Dermis microvascular lymphatic vessel endothelial cell (primary cell): ENCODE results near the gene NLRP9. TPM values are rescaled to one million over a fixed set of nuclear protein-coding genes. Genes with fewer than 3 reads are reported as not detected.
"Not testable (repeated sequence)": the region's sequence is repeated elsewhere in the genome, so short reads cannot be mapped to it uniquely, and the experiment has no call there.

Source experiments
- DNase-seq, 2 donors: peaks; one replicate each; pipeline versions ENCODE4 v3.0.0 to v3.0.0-alpha.2; 2010; ENCODE audit warnings: low read depth in 2 of 2
- total RNA-seq: library from RNA; depleted of rRNA; stranded (reverse); fragments of >200 nt; gene quantifications from 2 replicates; pipeline ENCODE4 v1.2.1, GENCODE V29; 2014

The NLRP9 gene
- not detected in 2 replicates for total RNA-seq

GRCh38 chr19:55738302-55738701 is at the start of gene NLRP9:
Gene NLRP9 (minus strand): TSS chr19:55738402. CDS start chr19:55738374, 28 bp downstream.
- no peak for DNase-seq

GRCh38 chr19:55781112-55781511 is 42.9 kb upstream of the NLRP9 start:
- no peak for DNase-seq

GRCh38 chr19:55778331-55778730 is 40.1 kb upstream of the NLRP9 start:
- no peak for DNase-seq

GRCh38 chr19:55777528-55777927 is 39.3 kb upstream of the NLRP9 start:
- no peak for DNase-seq

- DNase-seq, result not testable (repeated sequence)
These were observed 31.4 kb upstream of the NLRP9 start for GRCh38 chr19:55769632-55770031.

- not testable (repeated sequence) for DNase-seq
These were observed 30.6 kb upstream of the NLRP9 start, which contains the start of gene RFPL4AL1 for GRCh38 chr19:55768818-55769217. Gene RFPL4AL1 (plus strand): TSS chr19:55769118. CDS start chr19:55771805, 2,687 bp downstream.

- DNase-seq, result no peak
These were observed 28.3 kb upstream of the NLRP9 start for GRCh38 chr19:55766466-55766865.

- not testable (repeated sequence) for DNase-seq
These were observed 20.6 kb upstream of the NLRP9 start, which contains the start of gene RFPL4A for GRCh38 chr19:55758797-55759196. Gene RFPL4A (plus strand): TSS chr19:55759097. CDS start chr19:55761801, 2,704 bp downstream.

- DNase-seq, result not testable (repeated sequence)
These were observed 18.6 kb upstream of the NLRP9 start for GRCh38 chr19:55756808-55757207.

GRCh38 chr19:55753401-55753800 is 15.2 kb upstream of the NLRP9 start:
- DNase-seq, result no peak

- DNase-seq, result no peak
These were observed 12.5 kb upstream of the NLRP9 start for GRCh38 chr19:55750715-55751114.

- DNase-seq, result not testable (repeated sequence)
These were observed 7.8 kb downstream of the NLRP9 start for GRCh38 chr19:55730378-55730777.

- DNase-seq, result no peak
These were observed 14.7 kb downstream of the NLRP9 start for GRCh38 chr19:55723491-55723890.

GRCh38 chr19:55720801-55721200 is 17.4 kb downstream of the NLRP9 start:
- no peak for DNase-seq

- DNase-seq, result no peak
These were observed 17.9 kb downstream of the NLRP9 start for GRCh38 chr19:55720214-55720746.

GRCh38 chr19:55717879-55718711 is 20.1 kb downstream of the NLRP9 start:
- not testable (repeated sequence) for DNase-seq

GRCh38 chr19:55717251-55717650 is 21.0 kb downstream of the NLRP9 start:
- DNase-seq, result no peak

GRCh38 chr19:55716531-55716930 is 21.7 kb downstream of the NLRP9 start:
- no peak for DNase-seq

GRCh38 chr19:55712804-55713631 is 25.2 kb downstream of the NLRP9 start:
- no peak for DNase-seq

- DNase-seq, result no peak
These were observed 26.5 kb downstream of the NLRP9 start for GRCh38 chr19:55711719-55712118.

- no peak for DNase-seq
These were observed 32.2 kb downstream of the NLRP9 start for GRCh38 chr19:55705972-55706371.
